GM18867 (cell line): ENCODE measurements around the gene TAS2R39.

Source experiments
- ATAC-seq: cut with Tn5 transposase; IDR thresholded peaks from one replicate; pipeline ENCODE4 v1.9.1; 2021; ENCODE audit warnings: mild to moderate bottlenecking, moderate library complexity; ENCODE audit not compliant: unreplicated experiment

The TAS2R39 gene

DNA sequence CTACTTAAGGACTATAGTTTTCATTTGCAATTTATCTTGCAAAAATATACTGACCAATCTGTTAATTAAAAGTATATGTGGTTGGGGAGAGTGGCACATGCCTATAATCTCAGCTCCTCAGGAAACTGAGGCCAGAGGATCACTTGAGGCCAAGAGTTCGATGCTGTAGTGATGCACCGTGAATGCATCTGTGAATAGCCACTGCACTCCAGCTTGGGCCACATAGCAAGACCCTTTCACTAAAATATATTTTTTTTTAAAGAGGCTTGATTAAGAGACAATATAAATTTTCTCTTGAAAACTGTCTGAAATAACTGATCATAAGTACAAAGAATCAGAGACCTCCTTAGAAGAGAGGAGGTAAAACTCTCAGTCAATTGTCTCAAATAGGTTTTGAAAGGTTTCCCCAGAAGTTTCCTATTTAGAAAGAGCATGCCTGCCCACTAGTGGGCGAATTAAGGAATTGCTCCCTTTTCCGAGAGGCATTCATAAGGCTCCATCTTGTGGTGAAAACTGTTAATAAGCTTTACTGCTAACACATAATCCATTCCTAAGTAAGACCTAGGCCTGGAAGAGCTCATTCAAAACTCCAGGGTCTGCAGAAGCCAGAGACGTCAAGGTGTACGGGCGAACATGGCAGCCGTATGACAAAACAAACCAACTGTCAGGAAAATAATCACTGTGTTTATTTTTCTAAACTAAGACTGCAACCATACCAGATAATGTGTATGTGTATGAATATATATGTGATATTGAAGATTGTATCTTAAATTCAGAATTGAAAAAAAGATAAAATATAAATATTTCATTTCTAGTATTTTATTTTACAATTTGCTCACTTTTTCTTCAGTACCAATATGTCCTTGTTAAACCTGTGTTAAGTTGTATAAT is 31.8 kb downstream of the TAS2R39 start:
- ATAC-seq, result peak; percentile 95

DNA sequence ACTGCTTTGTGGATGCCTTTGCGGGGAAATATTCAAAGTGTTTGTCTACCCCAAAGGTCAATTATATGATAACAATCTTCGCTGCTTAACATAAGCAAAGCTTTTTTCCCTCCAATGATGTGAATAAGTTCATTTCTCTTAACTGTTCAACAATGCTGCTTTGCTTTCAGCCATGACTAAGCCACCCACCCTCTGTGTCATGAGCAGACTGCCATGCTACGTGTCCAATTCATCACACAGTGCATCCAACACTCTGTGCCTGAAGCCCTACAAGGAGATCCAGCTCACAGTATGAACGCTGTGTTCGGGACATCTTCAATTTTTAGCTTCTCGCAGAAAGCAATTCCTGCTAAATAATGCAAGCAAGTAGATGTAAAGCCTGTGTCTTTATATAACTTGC is 32.9 kb downstream of the TAS2R39 start:
- no peak for ATAC-seq

DNA sequence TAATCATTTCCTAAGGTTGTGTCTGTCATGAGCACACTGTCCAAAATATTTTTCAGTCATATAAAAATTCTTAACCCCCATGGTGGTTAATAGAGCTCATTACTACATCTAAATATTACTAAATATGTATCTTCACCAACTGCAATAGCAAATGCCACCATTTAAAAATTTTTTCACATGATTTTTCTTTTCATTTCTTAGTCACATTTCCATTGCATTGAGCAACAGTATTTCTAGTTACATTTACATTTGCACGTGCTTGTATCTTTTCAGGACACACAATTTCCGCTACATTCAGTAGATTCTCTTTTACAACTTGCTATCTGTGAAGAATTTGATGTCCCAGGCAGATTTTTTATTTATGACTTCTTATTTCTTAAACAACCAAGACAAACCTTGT is 33.5 kb downstream of the TAS2R39 start:
- ATAC-seq, result no peak

DNA sequence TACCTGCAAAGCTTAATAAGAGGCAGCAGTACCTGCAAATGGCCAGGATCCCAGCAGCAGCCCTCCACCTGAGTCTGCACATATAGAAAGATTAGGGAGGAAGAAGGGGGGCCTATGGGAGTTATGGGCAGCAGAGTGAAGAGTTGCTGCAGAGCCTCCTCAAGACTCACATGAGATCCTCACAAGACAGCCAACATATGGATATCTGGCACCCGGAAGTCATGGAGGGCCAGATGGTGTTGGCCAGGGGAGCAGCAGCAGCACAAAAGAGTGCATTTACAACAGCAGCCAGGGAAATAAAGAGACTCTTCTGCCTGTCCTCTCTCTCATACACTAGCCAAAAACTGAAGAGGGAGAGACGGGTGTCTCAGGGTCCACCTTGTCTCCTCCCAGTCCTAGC is 34.6 kb downstream of the TAS2R39 start:
- no peak for ATAC-seq

DNA sequence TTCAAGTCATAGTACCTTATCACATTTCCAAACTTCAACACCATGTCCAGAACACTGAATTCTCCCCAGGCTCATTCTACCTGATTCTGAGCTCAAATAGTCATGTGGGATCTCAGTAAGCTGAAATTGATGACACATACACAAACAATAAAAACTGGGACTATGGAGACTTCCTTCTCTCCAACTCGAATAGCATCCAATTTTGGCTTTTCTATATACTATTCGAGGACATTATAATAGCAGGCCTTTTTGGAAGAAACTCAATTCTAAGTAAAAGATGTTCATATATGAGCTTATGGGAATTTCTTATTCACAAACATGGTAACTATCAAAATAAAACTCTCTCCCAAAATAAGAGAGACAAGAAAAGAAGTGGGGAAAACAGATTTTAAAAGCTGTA is 38.1 kb downstream of the TAS2R39 start:
- no peak for ATAC-seq

DNA sequence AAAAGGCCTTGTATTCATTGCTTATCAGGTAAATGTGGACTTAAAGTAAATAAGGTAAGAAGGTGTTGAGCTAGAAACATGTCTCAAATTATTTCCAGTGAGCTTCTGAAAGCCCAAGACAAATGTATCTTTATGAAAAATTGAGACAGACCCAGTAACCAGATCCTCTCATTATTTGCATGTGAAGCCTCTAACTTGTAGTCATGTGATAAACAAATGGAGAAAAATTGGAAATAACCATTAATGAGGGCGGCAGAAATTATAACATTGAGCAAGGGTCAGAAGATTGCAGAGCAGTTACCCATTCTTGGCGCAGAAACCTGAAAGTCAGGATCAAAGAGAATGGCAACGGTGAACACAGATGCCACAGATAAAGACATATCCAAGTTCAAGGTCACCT is 38.5 kb downstream of the TAS2R39 start, which contains the start of gene TAS2R40:
Gene TAS2R40, plus strand, starts transcription at position 301 of the 400 bp plus-strand sequence. Its CDS starts 42 bp downstream, at position 343.
- ATAC-seq, result no peak

DNA sequence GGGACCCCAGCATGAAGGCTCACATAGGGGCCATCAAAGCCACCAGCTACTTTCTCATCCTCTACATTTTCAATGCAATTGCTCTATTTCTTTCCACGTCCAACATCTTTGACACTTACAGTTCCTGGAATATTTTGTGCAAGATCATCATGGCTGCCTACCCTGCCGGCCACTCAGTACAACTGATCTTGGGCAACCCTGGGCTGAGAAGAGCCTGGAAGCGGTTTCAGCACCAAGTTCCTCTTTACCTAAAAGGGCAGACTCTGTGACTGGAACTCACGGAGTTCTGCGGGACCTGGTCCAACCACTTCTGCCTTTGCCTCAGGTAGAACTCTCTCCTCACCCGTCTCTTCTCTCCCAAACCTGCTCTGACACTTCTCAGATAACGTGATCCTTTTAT is 39.6 kb downstream of the TAS2R39 start:
- ATAC-seq, result no peak

DNA sequence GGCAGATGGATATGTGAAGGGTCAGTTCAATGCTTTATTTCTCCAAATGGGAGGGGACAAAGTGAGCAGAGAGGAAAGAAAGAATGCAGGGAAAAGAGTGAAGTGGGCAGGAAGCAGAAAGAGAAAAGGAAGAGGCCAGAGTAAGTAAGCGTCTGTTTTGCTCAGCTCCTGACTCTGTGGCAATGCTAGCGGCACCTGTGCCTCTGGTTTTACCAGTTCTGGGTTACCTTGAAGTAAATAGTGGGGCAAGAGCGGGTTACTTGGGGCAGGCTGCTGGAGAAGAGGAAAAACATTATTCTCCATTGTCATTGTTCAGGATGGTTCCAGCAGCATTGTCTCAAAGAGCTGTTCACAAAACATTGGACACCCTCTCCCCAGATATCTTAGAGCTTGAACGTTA is 40.6 kb downstream of the TAS2R39 start:
- no peak for ATAC-seq

DNA sequence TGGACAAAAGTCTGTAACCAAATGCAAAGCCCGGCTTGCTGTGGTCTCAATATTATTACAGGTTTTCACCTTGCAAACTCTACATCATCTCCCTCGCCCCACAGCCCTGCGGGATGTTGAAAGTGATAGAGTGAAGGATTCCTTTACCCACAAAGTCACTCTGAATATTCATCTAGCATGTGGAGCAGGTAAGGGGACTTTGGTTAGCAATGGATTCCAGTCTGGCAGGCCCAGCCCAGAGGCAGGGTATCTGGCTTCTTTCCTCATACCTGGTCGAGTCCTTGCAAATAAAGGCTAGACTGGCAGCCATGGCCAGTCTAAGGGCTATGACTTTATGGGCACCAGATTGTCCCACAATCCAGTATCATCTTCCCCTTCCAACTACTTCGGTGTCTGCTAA is 41.8 kb downstream of the TAS2R39 start:
- ATAC-seq, result no peak

DNA sequence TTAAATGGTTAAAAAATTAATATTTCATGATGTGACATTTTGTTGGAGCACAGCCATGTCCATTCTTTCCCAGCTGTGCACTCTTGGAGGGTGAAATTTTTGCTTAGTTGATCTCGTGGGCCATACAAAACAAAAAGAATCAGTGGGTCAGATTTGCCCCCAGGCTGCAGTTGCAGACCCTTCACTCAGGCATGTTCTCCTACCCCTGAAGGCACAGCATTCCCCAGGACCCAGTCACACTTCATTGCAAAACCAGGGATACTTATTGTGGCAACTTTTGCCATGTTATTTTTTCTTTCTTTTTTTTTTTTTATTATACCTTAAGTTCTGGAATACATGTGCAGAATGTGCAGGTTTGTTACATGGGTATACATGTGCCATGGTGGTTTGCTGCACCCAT is 44.6 kb downstream of the TAS2R39 start:
- ATAC-seq, result no peak

DNA sequence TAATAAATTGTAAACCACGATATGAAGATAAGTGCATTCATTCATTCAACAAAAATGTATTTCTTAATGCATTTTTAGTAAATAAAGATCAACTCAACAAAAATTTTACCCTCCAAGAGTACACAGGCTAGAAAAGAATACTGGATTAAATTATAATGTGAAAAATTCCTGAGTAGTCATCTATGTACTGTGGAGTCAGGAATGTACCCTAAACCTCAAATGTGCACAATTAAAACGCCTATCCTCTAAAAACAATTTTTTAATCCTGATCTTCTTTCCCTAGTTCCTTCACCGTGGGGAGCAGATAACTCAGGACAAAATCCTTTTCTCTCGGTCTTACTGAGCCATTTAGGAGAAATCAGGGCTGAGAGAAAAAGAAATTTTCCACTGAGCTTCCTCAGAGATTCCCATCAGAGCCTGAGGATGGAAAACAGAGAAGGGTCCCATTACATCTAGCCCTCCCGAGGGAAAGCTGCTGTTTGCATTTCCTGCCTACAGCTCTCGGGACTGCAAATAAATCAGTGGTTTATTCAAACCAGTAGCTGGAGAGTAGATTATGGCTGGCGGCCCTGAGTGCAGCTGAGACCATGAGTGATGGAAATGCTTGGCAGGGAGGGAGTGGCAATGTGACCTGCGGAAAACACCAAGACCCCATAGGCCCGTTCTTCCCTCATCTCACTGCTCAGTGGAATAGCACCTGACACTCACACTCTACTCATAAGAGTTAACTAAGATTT is 46.0 kb downstream of the TAS2R39 start:
- no peak for ATAC-seq

DNA sequence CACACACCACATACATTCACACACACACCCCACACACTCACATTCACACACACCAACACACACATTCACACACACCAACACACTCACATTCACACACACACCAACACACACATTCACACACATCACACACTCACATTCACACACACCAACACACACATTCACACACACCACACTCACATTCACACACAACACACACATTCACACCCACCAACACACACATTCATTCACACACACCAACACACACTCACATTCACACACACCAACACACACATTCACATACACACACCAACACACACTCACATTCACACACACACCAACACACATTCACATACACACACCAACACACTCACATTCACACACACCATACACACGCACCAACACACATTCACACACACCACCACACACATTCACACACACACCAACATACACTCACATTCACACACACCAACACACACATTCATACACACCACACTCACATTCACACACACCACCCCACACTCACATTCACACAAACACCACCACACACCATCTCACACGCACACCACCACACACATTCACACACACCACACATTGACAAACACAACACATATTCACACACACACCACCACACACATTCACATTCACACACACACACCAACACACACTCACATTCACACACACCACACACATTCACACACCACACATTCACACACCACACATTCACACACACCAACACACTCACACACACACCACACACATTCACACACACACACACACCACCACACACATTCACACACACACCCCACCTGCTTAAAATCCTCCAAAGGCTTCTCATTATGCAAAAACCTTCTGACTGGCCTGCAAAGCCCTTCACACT is 47.6 kb downstream of the TAS2R39 start:
- ATAC-seq, result no peak
